Activated T-cell treated with anti-CD3 and anti-CD28 coated beads, Interleukin-2, amount 50 U/mL, for 4 hours (primary cell): Measurements from ENCODE around the gene CEMIP. TPM values are rescaled to one million over a fixed set of nuclear protein-coding genes. Genes with fewer than 3 reads are reported as not detected.

Source experiments
- ATAC-seq, 2 donors: fragments of 200-7000 bp; cut with Tn5 transposase; one replicate each; pipeline ENCODE4 v1.10.0; 2021
- DNase-seq: peaks from one replicate; pipeline ENCODE4 v3.0.0-alpha.2; 2020
- H3K27me3 Mint-ChIP-seq: one replicate; pipeline ENCODE4 v1.8.0; 2021; ENCODE audit warnings: low read depth, mixed read lengths
- H3K36me3 Mint-ChIP-seq: one replicate; pipeline ENCODE4 v1.8.0; 2022; ENCODE audit warnings: mixed read lengths; ENCODE audit not compliant: insufficient read depth
- H3K4me1 Mint-ChIP-seq: one replicate; pipeline ENCODE4 v1.8.0; 2021; ENCODE audit warnings: low read depth, mixed read lengths
- H3K4me3 Mint-ChIP-seq: one replicate; pipeline ENCODE4 v1.8.0; 2021; ENCODE audit warnings: mild to moderate bottlenecking, moderate library complexity, mixed read lengths
- H3K9me3 Mint-ChIP-seq: one replicate; pipeline ENCODE4 v1.8.0; 2021; ENCODE audit warnings: mixed read lengths
- total RNA-seq, 3 donors: library from RNA; stranded (reverse); gene quantifications; one replicate each; pipeline ENCODE4 v1.2.1, GENCODE V29; 2021

Gene CEMIP
- total RNA-seq, 3 donors from 2014 or later = 0.30 to 0.51 (median 0.37) TPM

DNA sequence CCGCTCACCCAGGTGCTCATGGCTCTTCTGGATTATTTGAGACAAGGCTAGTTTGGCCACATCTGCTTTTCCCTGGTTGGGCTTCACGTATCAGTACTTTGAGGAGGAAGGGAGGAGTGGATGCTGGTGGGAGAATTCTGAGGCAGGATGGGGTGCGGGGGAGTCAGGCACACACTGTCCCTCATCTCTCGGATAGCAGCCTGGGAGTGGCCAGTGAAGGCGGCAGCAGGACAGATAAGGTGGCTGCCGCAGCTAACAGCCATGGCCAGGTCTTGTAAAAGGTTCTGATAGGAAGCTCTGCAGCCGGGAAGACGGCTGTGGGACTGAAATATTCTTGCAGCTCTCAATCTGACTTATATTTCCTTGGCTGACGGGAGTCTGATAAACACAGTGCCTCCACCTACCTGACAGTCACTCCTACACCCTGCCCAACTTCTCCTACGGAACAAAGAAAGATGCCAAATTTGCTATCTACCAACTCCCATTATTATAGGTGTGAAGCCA, 123.2 kb downstream of the CEMIP start:
- Mint-ChIP-seq H3K9me3 (no peaks in the 10 kb centered on the region), H3K4me1 (no peaks in the 10 kb centered on the region), H3K4me3 (no peak overlapping the region), H3K36me3 (peaks cover 10% of the 10 kb centered on the region), H3K27me3 (no peaks in the 10 kb centered on the region)
- no peak for ATAC-seq
- no peak for DNase-seq

DNA sequence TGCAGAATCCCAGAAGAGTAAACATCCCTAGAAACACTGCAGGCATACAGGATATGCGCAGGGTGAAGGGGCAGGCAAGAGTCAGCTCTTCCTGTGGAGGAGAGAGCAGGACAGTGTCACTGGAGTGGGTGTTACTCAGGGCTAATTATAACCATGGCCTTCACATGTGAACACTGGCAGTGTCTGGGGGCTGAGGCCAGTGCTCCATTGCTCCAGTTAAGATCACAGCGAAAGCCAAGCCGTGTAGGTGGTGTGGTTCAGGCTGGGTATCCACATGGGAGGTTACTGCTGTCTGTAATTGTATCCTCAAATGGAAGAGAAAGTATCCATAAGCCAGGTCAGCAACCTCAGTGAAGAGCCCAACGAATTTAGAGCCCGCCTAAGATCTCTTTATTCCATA, 125.8 kb downstream of the CEMIP start:
- no peak overlapping the region for H3K4me3 Mint-ChIP-seq
- DNase-seq (no peak), ATAC-seq (no peak)
- peaks cover 3% of the 10 kb centered on the region for H3K9me3 Mint-ChIP-seq
- no peaks in the 10 kb centered on the region for H3K4me1 Mint-ChIP-seq
- peaks cover 19% of the 10 kb centered on the region for H3K36me3 Mint-ChIP-seq
- no peaks in the 10 kb centered on the region for H3K27me3 Mint-ChIP-seq

DNA sequence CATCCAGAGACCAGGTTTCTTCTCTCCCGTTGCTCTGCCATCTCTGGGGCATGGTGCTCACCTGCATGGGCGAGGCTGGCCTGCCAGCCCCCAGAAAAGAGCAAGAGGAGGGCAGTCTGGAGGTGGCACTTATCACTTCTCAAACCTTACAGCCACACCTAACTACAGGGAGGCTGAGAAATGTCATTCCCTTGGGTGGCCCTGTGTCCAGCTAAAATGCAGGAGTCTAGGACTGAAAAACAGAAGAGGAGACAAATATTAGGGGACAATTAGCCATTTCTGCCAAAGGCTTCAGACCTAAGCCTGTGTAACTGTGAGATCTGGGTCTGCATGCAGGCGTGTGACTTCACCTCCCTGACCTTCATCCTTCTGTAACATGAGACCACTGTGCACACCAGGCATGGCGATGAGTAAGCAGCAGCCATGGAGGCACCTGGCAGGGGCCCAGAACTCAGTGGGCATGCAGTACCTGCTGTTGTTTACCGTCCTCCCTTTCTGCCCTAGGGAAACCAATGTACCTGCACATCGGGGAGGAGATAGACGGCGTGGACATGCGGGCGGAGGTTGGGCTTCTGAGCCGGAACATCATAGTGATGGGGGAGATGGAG, 127.1 kb downstream of the CEMIP start:
- ATAC-seq = no peak
- no peaks in the 10 kb centered on the region for H3K4me1 Mint-ChIP-seq
- peaks cover 22% of the 10 kb centered on the region for H3K36me3 Mint-ChIP-seq
- H3K4me3 Mint-ChIP-seq = no peak overlapping the region
- no peaks in the 10 kb centered on the region for H3K27me3 Mint-ChIP-seq
- peaks cover 3% of the 10 kb centered on the region for H3K9me3 Mint-ChIP-seq
- DNase-seq = no peak

DNA sequence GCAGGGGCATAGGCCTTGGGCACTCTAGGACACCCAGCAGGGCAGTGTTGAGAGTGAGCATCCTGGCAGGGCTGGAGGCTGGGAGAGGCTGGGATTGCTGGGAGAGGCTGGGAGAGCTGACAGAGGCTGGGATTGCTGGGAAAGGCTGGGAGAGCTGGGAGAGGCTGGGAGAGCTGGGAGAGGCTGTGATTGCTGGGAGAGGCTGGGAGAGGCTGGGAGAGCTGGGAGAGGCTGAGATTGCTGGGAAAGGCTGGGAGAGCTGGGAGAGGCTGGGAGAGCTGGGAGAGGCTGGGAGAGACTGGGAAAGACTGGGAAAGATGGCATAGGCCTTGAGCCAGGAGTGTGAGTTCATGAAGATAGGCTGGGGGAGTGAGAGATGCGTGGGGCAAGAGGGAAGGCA, 132.7 kb downstream of the CEMIP start:
- peaks cover 17% of the 10 kb centered on the region for H3K36me3 Mint-ChIP-seq
- no peaks in the 10 kb centered on the region for H3K27me3 Mint-ChIP-seq
- ATAC-seq = no peak

DNA sequence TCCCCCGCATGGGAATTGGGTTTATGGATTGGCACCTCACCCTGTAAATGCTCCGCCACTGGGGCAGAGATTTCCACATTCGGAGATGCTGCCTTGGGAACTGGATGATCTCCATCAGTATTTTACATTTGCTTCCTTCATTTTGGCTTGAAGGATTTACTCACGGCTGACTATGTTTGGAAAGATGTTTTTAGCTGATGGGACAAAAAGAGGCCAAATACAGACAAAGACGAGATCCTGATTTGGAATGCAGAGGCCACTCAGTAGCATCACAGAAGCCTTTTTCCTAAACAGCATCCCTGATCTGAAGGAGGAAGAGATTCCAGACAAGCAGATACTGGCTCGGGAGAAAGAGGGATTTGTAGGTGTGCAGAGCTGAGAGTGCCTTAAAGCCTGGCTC, 133.5 kb downstream of the CEMIP start:
- no peak overlapping the region for H3K4me3 Mint-ChIP-seq
- DNase-seq = no peak
- no peaks in the 10 kb centered on the region for H3K4me1 Mint-ChIP-seq
- H3K27me3 Mint-ChIP-seq = no peaks in the 10 kb centered on the region
- peaks cover 15% of the 10 kb centered on the region for H3K36me3 Mint-ChIP-seq
- H3K9me3 Mint-ChIP-seq = peaks cover 3% of the 10 kb centered on the region
- ATAC-seq = no peak

More for the DNA sequence above, 132.7 kb downstream of the CEMIP start:
- peaks cover 3% of the 10 kb centered on the region for H3K9me3 Mint-ChIP-seq
- DNase-seq = no peak
- no peak overlapping the region for H3K4me3 Mint-ChIP-seq
- no peaks in the 10 kb centered on the region for H3K4me1 Mint-ChIP-seq

DNA sequence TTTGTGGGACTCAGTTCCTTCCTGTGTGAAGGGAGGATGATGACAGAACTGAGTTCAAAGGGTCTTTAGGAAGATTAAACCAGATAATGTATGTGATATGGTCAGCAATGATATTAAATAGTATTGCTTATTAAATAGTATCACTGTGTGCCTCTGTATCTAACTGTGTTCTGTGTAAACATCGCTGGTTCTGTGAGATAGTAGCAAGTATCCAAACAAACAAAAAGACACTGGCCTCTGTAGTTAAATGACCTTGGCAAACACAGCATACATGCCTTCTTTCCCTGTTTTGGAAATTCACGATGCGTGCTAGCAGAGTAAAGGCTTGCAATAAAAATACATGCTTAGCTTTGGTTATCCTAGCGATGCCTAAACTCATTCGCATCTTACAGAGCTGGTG, 134.4 kb downstream of the CEMIP start:
- Mint-ChIP-seq H3K27me3 (no peaks in the 10 kb centered on the region), H3K4me1 (no peaks in the 10 kb centered on the region), H3K36me3 (peaks cover 15% of the 10 kb centered on the region), H3K4me3 (no peak overlapping the region), H3K9me3 (peaks cover 3% of the 10 kb centered on the region)
- DNase-seq (no peak), ATAC-seq (no peak)

DNA sequence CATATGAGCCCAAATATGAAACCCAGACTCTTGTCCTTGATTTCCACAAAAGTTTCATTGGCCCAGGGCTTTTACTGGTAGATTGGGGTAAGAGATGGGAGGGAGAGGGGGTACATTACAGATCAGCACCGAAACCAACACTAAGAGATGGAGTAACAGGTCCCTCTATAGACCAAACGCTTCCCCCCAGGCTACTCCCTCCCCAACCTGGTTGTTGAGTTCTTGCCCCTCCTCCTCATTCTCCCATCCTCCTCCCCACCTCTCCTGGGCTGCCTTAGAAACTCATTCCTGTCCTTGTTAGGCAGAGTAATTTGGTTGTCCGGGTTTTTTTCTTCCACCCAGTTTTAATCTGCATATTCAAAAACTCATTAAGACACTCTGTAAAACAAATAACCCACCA, 136.3 kb downstream of the CEMIP start:
- Mint-ChIP-seq H3K4me3 (no peak overlapping the region), H3K4me1 (peaks cover 2% of the 10 kb centered on the region), H3K36me3 (no peaks in the 10 kb centered on the region), H3K9me3 (no peaks in the 10 kb centered on the region), H3K27me3 (no peaks in the 10 kb centered on the region)
- ATAC-seq (no peak), DNase-seq (no peak)

DNA sequence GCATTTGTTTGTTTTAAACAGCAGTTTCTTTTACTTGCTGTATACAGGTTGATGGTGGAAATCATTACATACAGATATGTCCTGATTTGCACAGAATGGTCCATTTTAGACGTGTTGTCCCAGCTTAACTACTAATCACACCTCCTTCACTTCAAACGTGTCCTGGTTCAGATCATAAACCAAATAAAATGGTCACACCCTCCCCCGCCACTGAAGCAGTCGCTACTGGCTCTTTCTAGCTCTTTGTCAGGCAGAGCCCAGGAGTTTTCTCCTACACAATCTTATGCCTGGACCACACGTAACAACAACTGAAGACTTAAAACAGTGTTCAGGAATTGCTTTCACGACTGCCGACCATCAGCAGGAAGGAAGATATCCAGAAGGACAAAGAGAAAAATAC, 136.9 kb downstream of the CEMIP start:
- Mint-ChIP-seq H3K27me3 (no peaks in the 10 kb centered on the region), H3K9me3 (no peaks in the 10 kb centered on the region), H3K36me3 (no peaks in the 10 kb centered on the region), H3K4me1 (peaks cover 8% of the 10 kb centered on the region), H3K4me3 (no peak overlapping the region)
- no peak for DNase-seq
- no peak for ATAC-seq

DNA sequence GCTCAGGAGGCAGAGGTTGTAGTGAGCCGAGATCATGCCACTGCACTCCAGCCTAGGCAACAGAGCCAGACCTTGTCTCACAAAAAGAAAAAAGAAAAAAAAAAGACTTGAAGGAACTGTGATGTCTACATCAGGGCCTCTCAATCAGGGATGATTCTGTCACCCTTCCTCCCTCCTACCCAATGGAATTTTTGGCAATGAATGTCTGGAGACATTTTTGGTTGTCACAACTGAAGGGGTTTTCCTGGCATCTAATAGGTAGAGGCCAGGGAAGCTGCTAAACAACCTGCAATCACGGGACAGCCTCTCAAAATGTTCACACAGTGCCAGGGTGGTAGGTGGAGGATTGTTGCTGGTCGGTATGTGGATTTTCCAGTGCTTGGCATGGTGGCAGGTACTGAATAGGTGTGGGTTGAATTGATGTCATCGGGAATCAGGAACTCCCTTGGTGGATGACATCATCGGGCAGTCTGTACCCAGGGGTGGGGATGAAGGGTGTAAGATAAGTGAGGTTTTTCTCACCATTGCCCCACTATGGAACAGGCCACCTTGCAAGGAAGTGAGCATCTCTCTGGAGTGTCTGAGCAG, 139.1 kb downstream of the CEMIP start:
- H3K4me3 Mint-ChIP-seq = no peak overlapping the region
- no peaks in the 10 kb centered on the region for H3K9me3 Mint-ChIP-seq
- H3K27me3 Mint-ChIP-seq = no peaks in the 10 kb centered on the region
- ATAC-seq (no peak), DNase-seq (no peak)
- H3K36me3 Mint-ChIP-seq = peaks cover 13% of the 10 kb centered on the region
- peaks cover 10% of the 10 kb centered on the region for H3K4me1 Mint-ChIP-seq

DNA sequence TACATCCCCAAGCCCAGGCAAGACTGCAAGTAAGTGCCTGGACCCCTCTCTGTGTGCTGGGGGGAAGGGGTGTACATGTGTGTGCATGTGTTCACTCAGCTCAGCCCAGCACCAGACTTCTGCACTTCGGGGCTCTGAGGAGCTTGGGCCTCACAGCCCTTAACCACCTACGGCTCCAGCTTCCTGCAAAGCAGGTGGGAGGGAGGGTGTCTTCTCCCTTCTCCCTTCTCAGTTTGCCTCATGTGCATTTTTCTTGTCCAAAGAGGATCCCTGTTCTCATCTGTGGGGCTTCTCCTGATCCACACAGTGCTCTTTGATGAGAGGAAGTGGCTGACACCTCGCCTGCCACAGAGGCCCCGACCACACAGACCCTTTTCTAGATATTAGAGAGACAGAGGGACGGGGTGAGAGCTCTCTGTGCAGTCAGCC, 141.1 kb downstream of the CEMIP start:
- H3K36me3 Mint-ChIP-seq = peaks cover 14% of the 10 kb centered on the region
- no peaks in the 10 kb centered on the region for H3K9me3 Mint-ChIP-seq
- H3K4me3 Mint-ChIP-seq = no peak overlapping the region
- peaks cover 10% of the 10 kb centered on the region for H3K4me1 Mint-ChIP-seq
- H3K27me3 Mint-ChIP-seq = no peaks in the 10 kb centered on the region
- DNase-seq = no peak
- ATAC-seq = peak; percentile 37 to 52

DNA sequence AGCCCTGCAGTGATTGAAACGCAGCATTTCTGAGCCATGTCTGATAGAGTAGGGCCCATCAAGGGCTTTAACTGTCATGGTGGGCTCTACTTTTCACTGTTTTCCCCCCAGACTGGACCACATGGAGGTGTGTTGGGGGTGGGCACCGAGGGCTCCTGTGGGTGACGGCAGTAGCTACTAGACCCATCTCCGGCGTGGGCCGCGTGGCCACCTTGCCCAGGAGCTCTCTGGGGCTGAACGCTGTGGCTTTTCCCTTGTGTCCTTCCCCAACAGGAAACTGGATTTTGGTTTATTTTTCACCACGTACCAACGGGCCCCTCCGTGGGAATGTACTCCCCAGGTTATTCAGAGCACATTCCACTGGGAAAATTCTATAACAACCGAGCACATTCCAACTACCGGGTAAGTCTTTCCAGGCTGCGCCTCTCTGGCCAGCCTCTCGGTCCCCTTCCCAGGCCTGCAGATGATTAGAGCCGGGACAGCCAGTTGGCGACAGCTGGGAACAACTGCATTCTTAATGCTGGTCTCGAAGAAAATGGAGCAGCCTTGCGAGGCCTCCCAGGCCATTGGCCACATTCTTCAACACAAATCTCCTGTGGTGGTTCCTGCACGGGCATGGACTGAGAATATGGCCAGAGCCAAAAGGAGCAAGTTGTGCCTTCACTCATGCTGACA, 142.7 kb downstream of the CEMIP start:
- no peaks in the 10 kb centered on the region for H3K27me3 Mint-ChIP-seq
- no peak overlapping the region for H3K4me3 Mint-ChIP-seq

DNA sequence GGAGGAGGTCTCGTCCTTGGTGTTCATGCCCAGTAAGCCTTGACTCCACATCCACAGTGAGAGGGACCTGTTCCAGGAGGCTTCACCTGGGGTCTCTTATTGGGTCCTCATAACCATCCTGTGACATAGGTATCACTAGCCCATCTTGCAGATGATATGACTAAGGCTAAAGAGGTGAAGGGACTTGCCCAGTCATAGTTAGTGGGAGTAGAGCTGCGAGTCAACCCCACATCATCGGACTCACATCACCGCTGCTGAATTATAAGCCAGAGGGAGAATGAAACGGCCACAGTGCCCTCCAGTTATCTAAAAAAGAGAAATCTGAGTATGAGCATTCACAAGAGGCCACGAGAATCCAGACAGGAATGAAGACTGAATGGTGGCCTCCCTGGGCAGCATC, 144.5 kb downstream of the CEMIP start:
- Mint-ChIP-seq H3K9me3 (no peaks in the 10 kb centered on the region), H3K27me3 (no peaks in the 10 kb centered on the region), H3K4me1 (peaks cover 10% of the 10 kb centered on the region), H3K4me3 (no peak overlapping the region), H3K36me3 (peaks cover 14% of the 10 kb centered on the region)
- DNase-seq = no peak
- ATAC-seq = no peak

More for the DNA sequence above, 142.7 kb downstream of the CEMIP start:
- H3K36me3 Mint-ChIP-seq = peaks cover 14% of the 10 kb centered on the region
- ATAC-seq (no peak), DNase-seq (no peak)
- H3K9me3 Mint-ChIP-seq = no peaks in the 10 kb centered on the region
- peaks cover 10% of the 10 kb centered on the region for H3K4me1 Mint-ChIP-seq

DNA sequence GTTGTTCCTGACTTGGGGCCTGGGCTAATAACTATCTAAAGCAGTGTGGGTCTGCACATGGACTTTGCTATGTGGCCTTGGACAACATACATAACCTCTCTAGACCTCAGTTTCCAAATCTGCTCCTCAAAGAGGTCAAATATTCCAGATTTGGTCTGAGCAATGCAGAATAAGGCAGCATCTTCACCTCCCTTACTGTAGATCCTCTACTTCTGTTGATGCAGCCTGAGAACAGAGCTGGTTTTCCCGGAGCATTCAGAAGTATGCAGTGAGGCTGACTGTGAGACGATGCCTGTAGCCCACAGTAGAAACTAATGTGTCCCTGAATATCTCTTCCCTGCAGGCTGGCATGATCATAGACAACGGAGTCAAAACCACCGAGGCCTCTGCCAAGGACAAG, 145.1 kb downstream of the CEMIP start:
- ATAC-seq = no peak
- no peak for DNase-seq
- Mint-ChIP-seq H3K9me3 (no peaks in the 10 kb centered on the region), H3K36me3 (peaks cover 14% of the 10 kb centered on the region), H3K4me3 (no peak overlapping the region), H3K4me1 (peaks cover 10% of the 10 kb centered on the region), H3K27me3 (no peaks in the 10 kb centered on the region)

DNA sequence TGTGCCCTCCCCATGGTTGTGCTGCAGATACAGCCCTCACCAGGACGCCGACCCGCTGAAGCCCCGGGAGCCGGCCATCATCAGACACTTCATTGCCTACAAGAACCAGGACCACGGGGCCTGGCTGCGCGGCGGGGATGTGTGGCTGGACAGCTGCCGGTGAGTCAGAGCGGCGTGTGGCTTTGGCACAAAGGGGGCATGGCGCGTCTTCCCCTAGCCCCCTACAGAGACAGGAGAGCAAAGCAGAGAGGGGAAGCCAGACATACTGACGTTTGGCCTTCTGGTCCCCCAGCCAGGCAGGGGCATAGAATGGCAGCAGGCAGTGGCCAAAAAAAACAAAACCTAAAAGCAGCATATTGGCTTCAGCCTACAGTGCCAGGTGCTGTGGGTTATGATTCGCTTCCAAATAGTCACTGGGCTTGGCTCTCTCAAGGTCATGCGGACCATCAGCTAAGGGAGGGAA, 146.5 kb downstream of the CEMIP start:
- Mint-ChIP-seq H3K27me3 (no peaks in the 10 kb centered on the region), H3K4me1 (peaks cover 7% of the 10 kb centered on the region), H3K9me3 (no peaks in the 10 kb centered on the region), H3K4me3 (no peak overlapping the region), H3K36me3 (peaks cover 16% of the 10 kb centered on the region)
- ATAC-seq = no peak
- DNase-seq = no peak

DNA sequence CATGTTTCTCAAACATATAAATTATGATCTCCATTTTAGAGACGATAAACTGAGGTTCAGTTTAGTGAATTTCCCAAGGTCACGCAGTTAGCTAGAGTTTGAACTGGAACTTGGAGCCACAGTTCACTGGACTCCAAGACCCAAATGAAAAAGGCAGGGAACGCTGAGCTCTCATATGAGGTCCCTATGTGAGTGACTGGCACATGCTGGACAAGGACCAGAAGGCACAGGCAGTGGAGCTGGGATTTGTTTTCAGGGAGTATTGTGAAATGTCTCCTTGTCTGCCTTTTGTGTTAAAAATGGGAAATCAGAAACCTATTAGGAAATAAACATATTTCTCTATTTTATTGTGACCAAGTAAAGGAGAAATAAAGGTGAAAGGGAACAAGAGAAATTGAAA, 147.0 kb downstream of the CEMIP start:
- Mint-ChIP-seq H3K4me1 (peaks cover 2% of the 10 kb centered on the region), H3K36me3 (peaks cover 16% of the 10 kb centered on the region), H3K4me3 (no peak overlapping the region), H3K9me3 (no peaks in the 10 kb centered on the region), H3K27me3 (no peaks in the 10 kb centered on the region)
- no peak for DNase-seq
- ATAC-seq = no peak
